Measurements from ENCODE around the gene ILDR1.

DNA sequence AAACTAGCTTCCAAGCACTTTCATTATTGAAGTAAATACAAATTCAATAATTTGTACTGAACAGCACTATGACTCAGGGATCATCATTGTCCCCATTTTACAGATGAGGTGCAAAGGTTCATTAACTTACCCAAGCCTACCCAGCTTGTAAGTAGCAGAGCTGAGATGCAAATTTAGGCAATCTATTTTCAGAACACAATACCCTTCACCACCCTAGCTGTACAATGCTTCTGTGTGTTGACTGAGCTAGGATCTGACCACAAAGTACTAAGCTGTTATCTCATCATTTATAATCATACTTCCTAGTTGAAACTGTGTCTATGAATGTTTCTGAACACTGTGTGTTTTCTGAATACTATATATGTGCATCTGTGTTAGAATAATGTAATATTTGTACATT is 3.2 kb upstream of the ILDR1 start:
- no peak for TF ChIP-seq EZH2 (IDR thresholded peaks at IDR 0.05; ENCODE audit: borderline replicate concordance, low read depth, low read length, severe bottlenecking)
- TF ChIP-seq, protein P1, sequence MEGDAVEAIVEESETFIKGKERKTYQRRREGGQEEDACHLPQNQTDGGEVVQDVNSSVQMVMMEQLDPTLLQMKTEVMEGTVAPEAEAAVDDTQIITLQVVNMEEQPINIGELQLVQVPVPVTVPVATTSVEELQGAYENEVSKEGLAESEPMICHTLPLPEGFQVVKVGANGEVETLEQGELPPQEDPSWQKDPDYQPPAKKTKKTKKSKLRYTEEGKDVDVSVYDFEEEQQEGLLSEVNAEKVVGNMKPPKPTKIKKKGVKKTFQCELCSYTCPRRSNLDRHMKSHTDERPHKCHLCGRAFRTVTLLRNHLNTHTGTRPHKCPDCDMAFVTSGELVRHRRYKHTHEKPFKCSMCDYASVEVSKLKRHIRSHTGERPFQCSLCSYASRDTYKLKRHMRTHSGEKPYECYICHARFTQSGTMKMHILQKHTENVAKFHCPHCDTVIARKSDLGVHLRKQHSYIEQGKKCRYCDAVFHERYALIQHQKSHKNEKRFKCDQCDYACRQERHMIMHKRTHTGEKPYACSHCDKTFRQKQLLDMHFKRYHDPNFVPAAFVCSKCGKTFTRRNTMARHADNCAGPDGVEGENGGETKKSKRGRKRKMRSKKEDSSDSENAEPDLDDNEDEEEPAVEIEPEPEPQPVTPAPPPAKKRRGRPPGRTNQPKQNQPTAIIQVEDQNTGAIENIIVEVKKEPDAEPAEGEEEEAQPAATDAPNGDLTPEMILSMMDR (IDR thresholded peaks at IDR 0.05; ENCODE audit: borderline replicate concordance, extremely low read depth, low read length, poor library complexity, severe bottlenecking) = no peak
